DMS53 (cell line): ENCODE results near the gene CCDC124.

Experiments
- DNase-seq: peaks from one replicate; lab custom pipeline; 2025; lab: John Stamatoyannopoulos, UW

Gene CCDC124

DNA sequence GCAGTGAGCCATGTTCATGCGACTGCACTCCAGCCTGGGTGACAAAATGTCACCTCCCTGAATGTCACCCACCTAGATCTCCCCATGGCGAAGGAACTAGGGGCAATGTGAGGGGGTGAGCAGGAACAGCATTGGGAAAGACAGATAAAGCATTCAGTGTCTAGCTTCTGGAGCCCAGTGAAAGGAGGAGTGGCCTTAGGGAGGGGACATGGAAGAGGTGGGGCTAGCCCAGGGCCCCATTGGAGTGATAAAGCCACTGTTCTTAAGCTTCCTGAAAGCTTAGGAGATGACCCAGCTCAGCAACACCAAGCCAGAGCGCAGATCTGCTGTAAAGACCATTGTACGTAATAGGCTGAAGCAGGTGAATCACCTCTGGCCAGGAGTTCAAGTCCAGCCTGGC lies 21.1 kb downstream of the CCDC124 start:
- peak; percentile 27 for DNase-seq

DNA sequence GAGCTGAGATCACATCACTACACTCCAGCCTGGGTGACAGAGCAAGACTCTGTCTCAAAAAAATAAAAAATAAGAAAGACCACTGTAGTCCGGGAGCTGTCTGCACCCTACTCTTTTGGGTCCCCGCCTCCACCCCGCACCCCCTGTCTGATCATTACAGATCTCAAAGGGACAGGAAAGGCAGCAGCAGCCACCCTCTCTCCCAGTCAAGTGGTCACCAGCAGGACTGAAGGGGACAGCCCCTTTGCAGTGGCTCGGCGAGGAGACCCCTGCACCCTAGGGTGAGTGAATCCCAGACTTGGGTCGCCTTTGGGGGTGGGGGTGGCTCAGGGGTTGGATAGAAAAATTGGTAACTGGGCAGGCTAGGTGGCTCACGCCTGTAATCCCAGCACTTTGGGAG lies 21.6 kb downstream of the CCDC124 start:
- no peak for DNase-seq

DNA sequence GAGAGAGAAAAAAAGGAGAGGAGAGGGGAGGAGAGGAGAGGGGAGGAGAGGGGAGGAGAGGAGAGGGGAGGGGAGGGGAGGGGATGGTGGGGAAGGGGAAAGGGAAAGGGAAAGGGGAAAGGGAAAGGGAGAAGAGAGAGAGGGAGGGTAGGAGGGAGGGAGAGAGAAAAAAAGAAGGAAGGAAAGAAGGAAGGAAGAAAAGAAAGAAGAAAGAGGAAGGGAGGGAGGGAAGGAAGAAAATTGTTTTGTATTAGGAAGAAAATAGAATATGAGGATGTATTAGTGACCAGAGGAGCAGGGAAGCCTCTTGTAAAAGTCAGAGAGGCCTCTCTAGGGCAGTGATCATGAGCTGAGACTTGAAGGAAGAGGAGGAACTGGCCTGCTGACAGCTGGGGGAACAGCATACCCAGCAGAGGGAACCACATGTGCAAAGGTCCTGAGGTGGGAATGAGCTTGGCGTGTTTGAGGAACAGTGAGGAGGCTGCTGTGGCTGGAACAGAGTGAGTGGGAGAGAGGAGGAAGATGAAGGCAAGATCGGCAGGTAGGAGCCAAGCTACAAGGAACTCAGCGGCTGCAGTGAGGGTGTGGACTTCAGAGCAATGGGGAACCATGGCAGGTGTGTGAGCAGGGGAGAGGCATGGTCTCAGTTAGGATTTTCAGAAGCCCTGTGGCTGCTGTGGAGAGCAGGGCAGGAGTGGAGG lies 24.5 kb downstream of the CCDC124 start:
- DNase-seq: no peak

DNA sequence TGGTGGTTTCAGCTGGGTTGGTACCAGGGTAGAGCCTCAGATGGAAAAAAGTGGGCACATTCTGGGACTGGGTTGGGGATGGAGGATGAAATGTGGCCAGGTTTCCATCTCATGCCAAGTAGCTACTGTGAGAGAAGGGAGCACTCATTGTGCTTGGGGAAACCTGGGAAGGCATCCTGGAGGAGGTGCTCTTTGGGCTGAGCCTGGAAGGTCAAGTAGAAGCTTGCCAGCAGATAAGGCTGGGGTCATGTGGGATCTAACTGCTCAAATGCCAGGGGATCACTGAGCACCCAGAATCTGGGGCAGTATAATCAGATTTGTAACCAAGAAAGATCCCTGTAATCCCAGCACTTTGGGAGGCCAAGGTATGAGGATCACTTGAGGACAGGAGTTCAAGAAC lies 25.1 kb downstream of the CCDC124 start:
- DNase-seq: no peak

DNA sequence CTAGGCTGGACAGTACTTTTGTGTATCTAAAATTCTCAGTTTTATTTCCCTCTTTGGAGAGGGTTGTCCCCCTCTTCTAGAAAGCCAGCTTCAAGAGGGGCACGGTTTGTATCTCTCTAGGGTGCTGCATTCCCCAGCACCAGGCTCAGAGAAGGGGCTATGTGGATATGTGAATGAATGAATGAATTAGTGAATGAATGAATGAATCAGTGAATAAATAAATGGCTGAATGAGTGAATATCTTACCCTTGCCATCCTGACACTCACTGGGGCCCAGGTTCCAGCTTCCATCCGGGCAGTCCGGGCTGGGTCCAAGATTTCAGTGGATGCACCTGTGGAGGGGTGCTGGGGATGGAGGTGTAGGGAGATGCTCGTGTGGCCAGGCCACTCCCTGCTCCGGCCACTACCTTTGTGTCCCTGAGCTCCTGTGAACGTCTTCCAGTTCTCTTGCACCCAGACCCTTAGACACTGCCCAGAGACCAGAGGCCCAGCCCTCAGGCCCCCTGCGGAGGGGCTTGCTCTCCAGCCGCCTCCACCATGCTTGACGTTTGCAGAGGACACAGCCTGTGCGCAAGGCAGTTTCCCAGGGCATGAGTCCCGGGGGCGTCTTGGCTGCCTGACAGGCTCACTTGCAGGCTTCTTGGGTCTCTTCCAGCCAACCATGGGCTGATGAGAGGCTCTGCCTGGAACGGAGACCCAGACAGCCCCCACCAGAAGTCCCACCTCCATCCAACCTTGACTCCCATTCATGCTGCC lies 31.3 kb downstream of the CCDC124 start:
- no peak for DNase-seq

DNA sequence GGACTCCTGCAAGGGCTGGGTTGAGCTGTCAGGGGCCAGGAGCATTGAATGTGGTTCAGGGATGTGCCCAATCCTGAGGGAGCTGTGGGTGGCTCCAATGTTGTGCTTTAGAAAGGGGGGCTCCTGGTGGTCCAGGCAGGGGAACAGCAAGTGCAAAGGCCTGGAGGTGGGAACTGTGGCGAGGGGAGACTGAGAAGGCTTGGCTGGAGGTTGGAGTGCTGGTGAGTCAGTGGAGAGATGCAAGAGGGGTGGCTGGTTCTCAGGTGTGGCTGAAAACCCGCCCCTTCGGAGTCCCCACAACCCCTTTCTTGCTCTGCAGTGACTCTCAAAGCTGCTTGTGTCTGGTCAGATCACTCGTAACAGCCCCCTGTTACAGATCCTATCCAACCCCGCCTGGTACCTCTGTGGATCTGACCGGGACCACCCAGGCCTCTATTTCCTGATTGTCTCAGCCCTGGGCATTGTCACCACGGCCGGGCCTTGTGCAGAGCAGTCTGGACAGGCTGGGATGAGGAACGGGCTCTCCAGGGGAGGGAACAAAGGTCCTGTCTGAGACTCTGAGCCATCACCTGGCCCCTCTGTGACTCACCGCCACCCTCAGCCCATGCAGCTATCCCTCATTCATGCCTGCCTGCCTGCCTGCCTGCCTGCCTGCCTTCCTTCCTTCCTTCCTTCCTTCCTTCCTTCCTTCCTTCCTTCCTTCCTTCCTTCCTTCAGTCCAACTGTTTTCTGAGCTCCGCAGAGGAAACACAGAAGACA lies 32.7 kb downstream of the CCDC124 start:
- DNase-seq: peak; percentile 42

DNA sequence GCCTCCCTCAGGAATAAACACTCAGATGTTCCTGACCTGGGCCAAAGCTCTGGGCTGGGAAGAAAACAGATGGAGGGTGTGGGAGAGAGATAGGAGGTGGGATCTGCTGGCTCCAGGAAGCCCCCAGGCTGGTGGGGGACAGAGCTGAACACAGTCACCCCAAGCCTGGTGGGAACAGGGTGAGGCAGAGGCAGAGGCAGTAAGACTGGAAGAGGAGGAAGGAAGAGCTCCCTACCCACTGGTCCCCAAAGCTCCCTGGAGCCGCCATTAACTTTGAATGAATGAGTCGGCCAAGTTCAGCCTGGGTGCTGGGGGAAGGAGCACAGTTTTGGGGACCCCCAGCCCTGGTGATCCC lies 33.3 kb downstream of the CCDC124 start:
- no peak for DNase-seq

DNA sequence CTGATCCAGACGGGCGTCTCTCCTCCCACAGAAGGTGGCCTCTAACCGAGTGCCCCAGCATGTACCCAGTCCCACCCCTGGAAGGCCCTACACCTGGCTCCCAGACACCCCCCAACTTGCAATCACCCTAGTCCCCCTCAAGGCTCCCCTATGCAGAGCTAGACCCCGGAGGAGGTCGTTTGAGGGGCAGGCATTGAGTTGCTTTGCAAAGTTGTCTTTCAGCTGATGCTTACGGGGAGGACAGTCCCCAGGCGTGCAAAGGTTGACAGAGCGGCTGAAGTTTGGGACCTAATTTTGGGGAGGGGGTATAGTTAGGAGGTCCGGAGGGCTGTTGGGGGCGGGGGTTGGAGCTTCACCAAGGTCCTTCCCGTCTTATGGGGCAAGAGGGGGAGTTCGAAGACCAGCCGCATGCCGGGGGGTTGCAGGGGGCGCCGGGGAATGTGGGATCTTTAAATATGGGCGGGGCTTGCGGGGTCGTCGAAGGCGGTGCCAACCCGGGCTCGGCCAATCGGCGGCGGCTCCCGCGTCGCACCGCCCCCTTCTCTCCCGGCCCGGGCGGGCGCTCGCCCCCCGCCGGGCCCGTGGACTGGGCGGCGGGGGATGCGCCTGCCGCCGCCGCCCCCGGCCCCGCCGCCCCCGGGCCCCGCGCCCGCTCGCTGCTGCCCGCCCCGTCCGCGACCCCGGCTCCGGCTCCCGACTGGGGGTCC lies 33.9 kb downstream of the CCDC124 start, which contains the start of gene KCNN1:
Gene KCNN1, plus strand, starts transcription at position 558 of the 707 bp plus-strand sequence. CDS start 6,782 bp downstream, outside the sequence.
- no peak for DNase-seq

DNA sequence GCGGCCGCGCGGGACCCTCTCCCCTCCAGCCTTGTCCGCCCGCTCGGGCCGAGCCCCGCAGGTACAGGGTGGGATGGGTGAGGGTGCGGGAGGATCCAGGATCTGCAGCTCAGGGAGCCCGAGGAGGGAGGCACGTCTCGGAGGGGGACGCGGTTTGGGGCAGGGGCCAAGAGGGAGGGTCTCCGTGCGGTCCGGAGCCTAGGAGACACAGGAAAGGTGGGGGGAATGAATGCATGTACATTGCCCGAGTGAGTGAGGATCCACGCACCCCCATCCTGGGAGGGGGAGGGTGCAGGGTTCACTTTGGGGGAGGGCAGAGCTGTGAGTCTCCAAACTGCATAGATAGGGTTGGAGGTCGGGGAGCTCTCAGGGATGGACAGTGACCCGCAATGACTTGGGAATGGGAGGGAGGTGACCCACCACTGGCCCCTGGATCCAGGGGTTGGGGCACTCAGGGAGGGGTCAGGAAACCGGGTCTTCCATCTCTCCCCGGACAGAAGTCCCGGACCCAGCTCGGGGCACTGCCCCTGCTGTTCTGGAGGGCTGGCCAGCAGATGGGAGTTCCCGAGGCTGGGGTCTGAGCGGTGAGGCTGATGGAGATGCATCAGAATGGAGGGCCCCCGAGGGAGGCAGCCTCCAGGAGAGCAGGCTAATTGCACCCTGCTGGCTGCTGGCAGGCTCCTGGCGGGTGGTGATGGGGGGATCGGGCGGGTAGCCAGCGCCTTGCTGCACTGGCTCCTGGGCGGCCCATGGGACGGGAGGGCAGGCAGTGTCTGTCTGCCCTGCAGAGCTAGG lies 34.6 kb downstream of the CCDC124 start:
- no peak for DNase-seq

DNA sequence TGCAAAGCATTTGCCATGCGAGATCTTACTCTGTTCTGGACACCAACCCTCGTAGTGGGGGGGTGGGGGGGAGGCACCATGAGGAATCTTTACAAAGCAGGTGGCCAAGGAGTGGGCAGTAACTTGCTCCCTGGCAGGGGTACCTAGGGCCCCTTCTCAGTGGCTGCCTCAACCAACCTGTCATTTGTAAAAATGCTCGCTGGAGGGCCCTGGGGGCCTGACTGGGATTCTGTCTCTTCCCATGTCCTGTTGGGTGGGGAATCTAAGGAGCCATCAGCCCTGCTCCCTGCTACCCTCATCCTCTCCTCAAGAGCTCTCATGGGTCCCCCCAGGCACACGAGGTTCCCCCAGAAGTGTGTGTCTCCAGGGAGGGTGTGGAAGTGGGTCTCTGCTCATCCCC lies 35.5 kb downstream of the CCDC124 start:
- DNase-seq: no peak

DNA sequence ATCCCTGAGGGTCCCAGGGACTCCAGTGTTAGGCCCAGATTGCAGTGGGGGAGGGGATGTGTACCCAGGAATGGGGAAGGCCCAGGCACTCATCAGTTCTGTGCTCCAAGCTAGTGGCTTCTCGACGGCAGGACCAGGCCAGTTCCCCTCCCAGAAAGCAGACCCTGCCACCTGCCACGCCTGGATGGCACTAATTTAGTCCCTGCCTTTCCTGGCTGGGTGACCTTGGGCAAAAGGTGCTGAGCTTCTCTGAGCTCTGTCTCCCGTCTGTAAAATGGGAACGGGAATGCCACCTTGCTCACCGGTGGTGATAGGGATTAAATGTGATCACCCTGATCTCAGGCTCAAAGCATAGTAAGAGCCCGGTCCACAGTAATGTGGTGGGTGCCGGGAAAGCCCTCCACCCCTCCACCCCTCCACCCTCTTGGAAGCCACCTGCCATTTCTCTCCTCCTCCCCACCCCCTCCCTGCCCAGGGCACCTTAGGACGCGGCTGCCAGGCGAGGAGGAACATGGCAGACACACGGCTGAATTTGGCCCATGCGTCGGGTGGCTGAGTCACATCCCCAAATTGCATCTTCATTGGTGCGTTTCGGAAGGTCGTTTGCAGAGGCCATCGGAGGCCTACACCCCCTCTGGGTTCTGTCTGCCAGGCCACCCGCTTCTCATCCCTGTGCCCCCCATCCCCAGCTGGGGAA lies 36.4 kb downstream of the CCDC124 start:
- DNase-seq: no peak

DNA sequence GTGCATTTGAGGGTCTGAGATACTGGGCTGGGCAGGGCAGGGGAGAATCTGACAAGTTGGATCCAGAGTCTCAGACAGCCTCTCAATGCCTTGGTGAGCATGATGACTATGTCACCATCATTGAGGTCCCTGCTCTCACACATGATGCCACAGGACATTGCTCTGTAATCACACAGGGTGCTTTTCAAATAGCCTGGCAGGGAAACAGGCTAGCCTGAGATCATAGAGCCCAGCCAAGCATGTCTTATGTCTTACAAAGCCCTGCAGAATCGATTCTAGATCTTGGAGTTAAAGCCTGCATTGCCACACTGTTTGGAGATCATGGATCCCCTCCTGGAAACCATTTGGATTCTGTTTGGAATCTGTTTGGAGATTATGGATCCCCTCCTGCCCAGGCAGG lies 39.4 kb downstream of the CCDC124 start:
- no peak for DNase-seq

DNA sequence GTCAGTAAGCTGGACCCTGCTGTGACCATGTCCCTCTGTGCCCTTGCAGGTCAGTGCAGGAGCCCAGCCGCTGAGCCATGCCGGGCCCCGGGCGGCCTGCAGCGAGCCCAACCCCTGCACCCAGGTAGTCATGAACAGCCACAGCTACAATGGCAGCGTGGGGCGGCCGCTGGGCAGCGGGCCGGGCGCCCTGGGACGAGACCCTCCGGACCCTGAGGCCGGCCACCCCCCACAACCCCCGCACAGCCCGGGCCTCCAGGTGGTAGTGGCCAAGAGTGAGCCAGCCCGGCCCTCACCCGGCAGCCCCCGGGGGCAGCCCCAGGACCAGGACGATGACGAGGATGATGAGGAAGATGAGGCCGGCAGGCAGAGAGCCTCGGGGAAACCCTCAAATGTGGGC lies 40.9 kb downstream of the CCDC124 start:
- DNase-seq: no peak

DNA sequence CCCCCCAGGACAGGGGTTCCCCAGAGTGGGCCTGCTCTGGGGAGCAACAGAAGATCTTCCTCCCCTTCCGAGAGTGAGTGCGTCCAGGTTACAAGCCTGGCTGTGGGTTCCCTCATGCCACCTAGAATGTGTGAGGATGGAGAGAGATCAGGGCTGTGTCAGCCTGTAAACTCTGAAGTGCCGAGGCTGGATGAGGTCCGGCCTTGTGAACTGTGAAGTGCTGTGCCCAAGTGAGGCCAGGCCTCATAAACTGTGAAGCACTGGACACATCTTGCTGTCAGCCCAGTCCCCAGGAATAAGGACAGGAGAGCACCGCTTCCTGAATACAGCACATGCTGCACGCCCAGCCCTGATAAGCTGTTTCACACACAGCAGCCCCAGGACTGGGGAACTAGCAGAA lies 41.7 kb downstream of the CCDC124 start:
- no peak for DNase-seq

DNA sequence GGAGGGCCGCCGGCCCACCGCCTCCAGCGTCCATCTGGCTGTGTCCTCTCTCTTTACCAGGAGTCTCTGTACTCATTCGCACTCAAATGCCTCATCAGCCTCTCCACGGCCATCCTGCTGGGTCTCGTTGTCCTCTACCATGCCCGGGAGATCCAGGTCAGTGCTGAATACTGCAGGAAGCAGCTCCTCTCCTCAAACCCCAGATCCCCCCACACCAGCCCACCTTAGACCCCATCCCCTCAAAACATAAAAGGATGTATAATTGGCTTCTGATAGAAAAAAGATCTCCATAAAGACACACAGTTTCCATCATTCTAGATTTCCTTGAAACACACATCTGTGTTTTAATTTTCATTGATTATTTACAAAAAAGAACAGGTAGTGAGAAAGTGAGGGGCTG lies 42.2 kb downstream of the CCDC124 start:
- no peak for DNase-seq

DNA sequence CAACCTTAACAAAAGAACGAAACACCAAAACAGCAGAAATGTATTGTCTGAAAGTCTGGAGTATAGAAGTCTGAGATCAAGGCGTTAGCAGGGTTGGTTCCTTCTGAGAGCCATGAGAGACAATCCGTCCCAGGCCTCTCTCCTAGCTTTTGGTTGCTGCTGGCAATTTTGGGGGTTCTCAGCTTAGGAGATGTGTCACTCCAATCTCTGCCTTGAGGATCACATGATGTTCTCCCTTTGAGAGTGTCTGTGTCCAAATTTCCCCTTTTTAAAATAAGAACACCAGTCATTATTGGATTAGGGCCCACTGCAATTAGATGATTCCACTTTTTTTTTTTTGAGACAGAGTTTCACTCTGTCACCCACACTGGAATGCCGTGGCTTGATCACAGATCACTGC lies 44.2 kb downstream of the CCDC124 start:
- no peak for DNase-seq

DNA sequence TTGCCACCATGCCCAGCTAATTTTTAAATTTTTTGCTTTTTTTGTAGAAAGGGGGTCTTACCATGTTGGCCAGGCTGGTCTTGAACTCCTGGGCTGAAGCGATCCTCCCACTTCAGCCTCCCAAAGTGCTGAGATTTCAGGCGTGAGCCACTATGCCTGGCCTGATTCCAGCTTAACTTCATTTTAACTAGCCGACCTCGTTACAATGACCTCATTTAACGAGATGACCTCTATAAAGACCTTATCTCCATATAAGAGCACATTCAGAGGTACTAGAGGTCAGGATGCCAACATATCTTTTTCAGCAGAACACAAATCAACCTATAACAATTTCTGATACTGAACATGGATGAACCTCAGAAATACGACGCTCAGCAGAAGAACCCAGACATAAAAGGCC lies 44.7 kb downstream of the CCDC124 start:
- DNase-seq: no peak

DNA sequence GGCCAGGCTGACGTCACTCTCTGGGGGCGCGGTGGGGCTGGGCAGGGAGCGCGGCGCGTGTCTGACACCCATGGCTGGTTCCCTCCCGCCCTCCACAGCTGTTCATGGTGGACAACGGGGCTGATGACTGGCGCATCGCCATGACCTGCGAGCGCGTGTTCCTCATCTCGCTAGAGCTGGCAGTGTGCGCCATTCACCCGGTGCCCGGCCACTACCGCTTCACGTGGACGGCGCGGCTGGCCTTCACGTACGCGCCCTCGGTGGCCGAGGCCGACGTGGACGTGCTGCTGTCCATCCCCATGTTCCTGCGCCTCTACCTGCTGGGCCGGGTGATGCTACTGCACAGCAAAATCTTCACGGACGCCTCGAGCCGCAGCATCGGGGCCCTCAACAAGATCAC lies 48.8 kb downstream of the CCDC124 start:
- peak; percentile 49 for DNase-seq

DNA sequence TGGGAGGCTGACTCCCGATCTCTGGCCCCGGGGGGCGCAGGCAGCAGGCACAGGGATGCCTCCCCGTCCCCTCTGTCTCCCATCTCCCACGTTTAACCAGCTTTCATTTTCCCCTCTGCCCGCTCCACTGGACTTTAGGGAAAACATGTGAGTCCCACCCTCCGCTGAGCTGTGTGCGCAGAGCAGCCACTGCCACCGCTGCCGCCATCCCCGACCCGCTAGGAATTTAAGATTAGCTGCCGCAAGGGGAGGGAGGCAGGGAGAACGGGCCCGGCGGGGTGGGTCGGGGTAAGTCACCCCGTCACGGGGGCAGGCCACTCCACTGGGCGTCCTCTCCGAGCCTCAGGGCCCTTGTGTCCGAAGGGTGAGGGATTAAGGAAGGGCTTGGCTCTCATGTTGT lies 49.6 kb downstream of the CCDC124 start:
- DNase-seq: no peak

DNA sequence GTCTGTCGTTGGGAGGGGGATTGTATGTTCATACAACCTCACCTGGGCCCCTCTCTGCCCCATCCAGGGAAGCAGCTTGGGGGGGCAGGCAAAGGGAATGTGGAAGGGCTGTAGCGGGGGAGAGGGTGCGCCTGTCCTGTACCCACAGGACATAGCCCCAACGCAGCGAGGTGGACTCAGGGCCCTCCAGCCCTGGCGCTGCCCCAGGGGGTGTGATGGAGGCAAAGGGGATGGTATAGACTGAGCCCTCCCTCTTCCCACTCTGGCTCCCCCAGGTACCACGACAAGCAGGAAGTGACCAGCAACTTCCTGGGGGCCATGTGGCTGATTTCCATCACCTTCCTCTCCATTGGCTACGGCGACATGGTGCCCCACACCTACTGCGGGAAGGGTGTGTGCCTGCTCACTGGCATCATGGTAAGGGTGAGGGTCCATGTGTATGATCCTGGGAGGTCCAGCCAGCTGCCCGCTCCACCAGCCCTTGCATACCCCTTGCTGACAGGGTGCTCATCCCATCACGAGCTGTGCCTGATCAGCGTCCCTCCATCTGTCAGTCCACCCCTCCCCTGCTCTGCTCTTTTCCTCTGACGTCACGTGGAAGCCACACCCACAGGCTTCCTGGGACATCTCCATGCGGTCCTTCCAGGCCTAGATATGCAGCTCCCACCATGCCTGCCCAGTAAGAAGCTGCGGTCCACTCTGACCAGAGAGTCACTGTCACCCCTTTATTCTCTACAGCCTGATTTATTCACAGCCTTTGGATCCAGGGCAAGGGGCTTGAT lies 52.4 kb downstream of the CCDC124 start:
- peak; percentile 27 for DNase-seq
